NCI-H2196 (cell line): ENCODE measurements around the gene RANBP9.

Experiments used
- DNase-seq: peaks from one replicate; lab custom pipeline; 2025; ENCODE audit not compliant: unreplicated experiment; lab: John Stamatoyannopoulos, UW

Gene RANBP9

GRCh38 chr6:13711733-13712598, at the start of gene RANBP9:
TSS of gene RANBP9 (minus strand) at chr6:13711835. CDS start at chr6:13711505, 330 bp downstream.
- DNase-seq, result peak; percentile 95

GRCh38 chr6:13760307-13761304, 49.0 kb upstream of the RANBP9 start:
- no peak for DNase-seq

GRCh38 chr6:13759025-13759424, 47.4 kb upstream of the RANBP9 start:
- no peak for DNase-seq

GRCh38 chr6:13754644-13755043, 43.0 kb upstream of the RANBP9 start:
- no peak for DNase-seq

GRCh38 chr6:13743736-13744127, 32.1 kb upstream of the RANBP9 start:
- DNase-seq, result no peak

GRCh38 chr6:13742961-13743735, 31.5 kb upstream of the RANBP9 start:
- DNase-seq, result no peak

GRCh38 chr6:13741365-13741764, 29.7 kb upstream of the RANBP9 start:
- no peak for DNase-seq

GRCh38 chr6:13735031-13735430, 23.4 kb upstream of the RANBP9 start:
- no peak for DNase-seq

GRCh38 chr6:13733178-13733887, 21.7 kb upstream of the RANBP9 start:
- peak; percentile 78 for DNase-seq

- no peak for DNase-seq
Observed at GRCh38 chr6:13730704-13731103, 19.1 kb upstream of the RANBP9 start.

GRCh38 chr6:13729891-13730290, 18.3 kb upstream of the RANBP9 start:
- no peak for DNase-seq

- DNase-seq, result no peak
Observed at GRCh38 chr6:13725570-13725969, 13.9 kb upstream of the RANBP9 start.

GRCh38 chr6:13725052-13725451, 13.4 kb upstream of the RANBP9 start:
- DNase-seq, result no peak

- DNase-seq, result no peak
Observed at GRCh38 chr6:13724182-13724581, 12.5 kb upstream of the RANBP9 start.

GRCh38 chr6:13722880-13723279, 11.2 kb upstream of the RANBP9 start:
- DNase-seq, result no peak

- no peak for DNase-seq
Observed at GRCh38 chr6:13718123-13718458, 6.5 kb upstream of the RANBP9 start.

GRCh38 chr6:13716955-13717295, 5.3 kb upstream of the RANBP9 start:
- DNase-seq, result no peak

- no peak for DNase-seq
Observed at GRCh38 chr6:13716225-13716954, 4.8 kb upstream of the RANBP9 start.

GRCh38 chr6:13715444-13715883, 3.8 kb upstream of the RANBP9 start:
- DNase-seq, result no peak

- DNase-seq, result no peak
Observed at GRCh38 chr6:13712599-13712898, 914 bp upstream of the RANBP9 start.
